Activated CD8-positive, alpha-beta T cell treated with anti-CD3 and anti-CD28 coated beads, Interleukin-2, amount 10 ng/mL, durations not matched to agents 7 days and 5 days (primary cell): Measurements from ENCODE around the gene PHF8. TPM values are rescaled to one million over a fixed set of nuclear protein-coding genes. Genes with fewer than 3 reads are reported as not detected.

Experiments used
- ATAC-seq: fragments of 150-1000 bp; cut with Tn5 transposase; one replicate; pipeline ENCODE4 v1.10.0; 2021; ENCODE audit warnings: moderate library complexity
- CTCF ChIA-PET: fragments of 350-600 bp; sonication (Branson Sonifier 250); formaldehyde crosslinking; loops from one replicate; lab custom pipeline; 2021; ENCODE audit warnings: antibody characterized with exemption; lab: Charles Lee
- POLR2A ChIA-PET: fragments of 350-600 bp; sonication (Branson Sonifier 250); formaldehyde crosslinking; loops from one replicate; lab custom pipeline; 2021; ENCODE audit warnings: antibody characterized with exemption; lab: Charles Lee
- DNase-seq: peaks from one replicate; pipeline ENCODE4 v3.0.0-alpha.2; 2020
- H3K27ac Mint-ChIP-seq: one replicate; pipeline ENCODE4 v1.8.0; 2021; ENCODE audit warnings: mild to moderate bottlenecking, mixed read lengths
- H3K27me3 Mint-ChIP-seq: one replicate; pipeline ENCODE4 v1.8.0; 2021; ENCODE audit warnings: low read depth, mixed read lengths
- H3K36me3 Mint-ChIP-seq: one replicate; pipeline ENCODE4 v1.8.0; 2021; ENCODE audit warnings: low read depth, mixed read lengths
- H3K4me1 Mint-ChIP-seq: one replicate; pipeline ENCODE4 v1.8.0; 2021; ENCODE audit warnings: low read depth, mixed read lengths
- H3K4me3 Mint-ChIP-seq: one replicate; pipeline ENCODE4 v1.8.0; 2021; ENCODE audit warnings: mild to moderate bottlenecking, mixed read lengths
- H3K9me3 Mint-ChIP-seq: one replicate; pipeline ENCODE4 v1.8.0; 2022; ENCODE audit warnings: mixed read lengths; ENCODE audit not compliant: insufficient read depth
- total RNA-seq, 2 experiments: library from RNA; stranded (reverse); gene quantifications; one replicate each; pipeline ENCODE4 v1.2.3, GENCODE V29; 2021

The PHF8 gene
- total RNA-seq, 2 experiments from 2014 or later: 37.4 to 38.8 TPM

GRCh38 chrX:54012830-54013500 is 31.3 kb downstream of the PHF8 start:
- H3K4me1 Mint-ChIP-seq: peaks cover 10% of the 10 kb centered on the region
- DNase-seq (no peak), ATAC-seq (no peak)
- peaks cover 38% of the 10 kb centered on the region for H3K36me3 Mint-ChIP-seq
- H3K9me3 Mint-ChIP-seq: no peaks in the 10 kb centered on the region
- H3K4me3 Mint-ChIP-seq: no peak overlapping the region
- CTCF ChIA-PET: no interaction called here
- POLR2A ChIA-PET: no interaction called here
- H3K27ac Mint-ChIP-seq: no peak overlapping the region
- no peaks in the 10 kb centered on the region for H3K27me3 Mint-ChIP-seq

GRCh38 chrX:54007682-54008081 is 36.6 kb downstream of the PHF8 start:
- ChIA-PET CTCF (no interaction called here), POLR2A (no interaction called here)
- H3K4me3 Mint-ChIP-seq: no peak overlapping the region
- H3K27ac Mint-ChIP-seq: no peak overlapping the region
- H3K4me1 Mint-ChIP-seq: no peaks in the 10 kb centered on the region
- H3K27me3 Mint-ChIP-seq: no peaks in the 10 kb centered on the region
- H3K9me3 Mint-ChIP-seq: no peaks in the 10 kb centered on the region
- DNase-seq (no peak), ATAC-seq (no peak)
- peaks cover 28% of the 10 kb centered on the region for H3K36me3 Mint-ChIP-seq

GRCh38 chrX:53997724-53998123 is 46.5 kb downstream of the PHF8 start:
- Mint-ChIP-seq H3K27ac (no peak overlapping the region), H3K4me1 (no peaks in the 10 kb centered on the region), H3K9me3 (no peaks in the 10 kb centered on the region), H3K36me3 (peaks cover 46% of the 10 kb centered on the region), H3K4me3 (no peak overlapping the region), H3K27me3 (no peaks in the 10 kb centered on the region)
- POLR2A ChIA-PET: no interaction called here
- ATAC-seq: no peak
- no peak for DNase-seq
- CTCF ChIA-PET: no interaction called here

- no peak for ATAC-seq
- Mint-ChIP-seq H3K4me3 (no peak overlapping the region), H3K9me3 (no peaks in the 10 kb centered on the region), H3K27me3 (no peaks in the 10 kb centered on the region), H3K4me1 (no peaks in the 10 kb centered on the region), H3K27ac (no peak overlapping the region), H3K36me3 (peaks cover 32% of the 10 kb centered on the region)
- no peak for DNase-seq
- CTCF ChIA-PET: no interaction called here
- POLR2A ChIA-PET: no interaction called here
Observed at GRCh38 chrX:53992589-53992988, 51.7 kb downstream of the PHF8 start.

- CTCF ChIA-PET: no interaction called here
- no peak for DNase-seq
- Mint-ChIP-seq H3K4me3 (no peak overlapping the region), H3K9me3 (no peaks in the 10 kb centered on the region), H3K27ac (no peak overlapping the region), H3K4me1 (peaks cover 3% of the 10 kb centered on the region), H3K36me3 (peaks cover 36% of the 10 kb centered on the region), H3K27me3 (no peaks in the 10 kb centered on the region)
- POLR2A ChIA-PET: no interaction called here
- ATAC-seq: no peak
Observed at GRCh38 chrX:53990171-53990570, 54.1 kb downstream of the PHF8 start.

- POLR2A ChIA-PET: no interaction called here
- ATAC-seq (no peak), DNase-seq (no peak)
- Mint-ChIP-seq H3K36me3 (peaks cover 43% of the 10 kb centered on the region), H3K9me3 (no peaks in the 10 kb centered on the region), H3K27me3 (no peaks in the 10 kb centered on the region), H3K27ac (no peak overlapping the region), H3K4me1 (peaks cover 3% of the 10 kb centered on the region), H3K4me3 (no peak overlapping the region)
- CTCF ChIA-PET: no interaction called here
Observed at GRCh38 chrX:53984895-53985294, 59.4 kb downstream of the PHF8 start.

- no peak for ATAC-seq
- no peak for DNase-seq
- Mint-ChIP-seq H3K36me3 (peaks cover 59% of the 10 kb centered on the region), H3K4me3 (no peak overlapping the region), H3K9me3 (peaks cover under 1% of the 10 kb centered on the region), H3K27me3 (no peaks in the 10 kb centered on the region), H3K27ac (no peak overlapping the region), H3K4me1 (no peaks in the 10 kb centered on the region)
- POLR2A ChIA-PET: no interaction called here
- CTCF ChIA-PET: no interaction called here
Observed at GRCh38 chrX:53974529-53974928, 69.7 kb downstream of the PHF8 start.

GRCh38 chrX:53969540-53969939 is 74.7 kb downstream of the PHF8 start:
- H3K9me3 Mint-ChIP-seq: peaks cover 5% of the 10 kb centered on the region
- H3K27ac Mint-ChIP-seq: no peak overlapping the region
- no peak for ATAC-seq
- POLR2A ChIA-PET: no interaction called here
- CTCF ChIA-PET: no interaction called here
- peaks cover 2% of the 10 kb centered on the region for H3K4me1 Mint-ChIP-seq
- DNase-seq: no peak
- H3K4me3 Mint-ChIP-seq: no peak overlapping the region
- H3K27me3 Mint-ChIP-seq: no peaks in the 10 kb centered on the region
- H3K36me3 Mint-ChIP-seq: peaks cover 62% of the 10 kb centered on the region

GRCh38 chrX:53950130-53950733 is 94.0 kb downstream of the PHF8 start:
- CTCF ChIA-PET: no interaction called here

GRCh38 chrX:53940180-53940579 is 104.1 kb downstream of the PHF8 start:
- Mint-ChIP-seq H3K27me3 (no peaks in the 10 kb centered on the region), H3K27ac (peak overlapping the region; percentile 73), H3K9me3 (no peaks in the 10 kb centered on the region), H3K4me1 (peaks cover 33% of the 10 kb centered on the region), H3K4me3 (no peak overlapping the region), H3K36me3 (peaks cover 60% of the 10 kb centered on the region)
- CTCF ChIA-PET: no interaction called here
- no peak for DNase-seq
- POLR2A ChIA-PET: no interaction called here
- no peak for ATAC-seq

More at GRCh38 chrX:53950130-53950733, 94.0 kb downstream of the PHF8 start:
- POLR2A ChIA-PET: no interaction called here
- Mint-ChIP-seq H3K4me3 (no peak overlapping the region), H3K36me3 (peaks cover 30% of the 10 kb centered on the region), H3K27ac (no peak overlapping the region), H3K4me1 (no peaks in the 10 kb centered on the region), H3K27me3 (no peaks in the 10 kb centered on the region), H3K9me3 (no peaks in the 10 kb centered on the region)
- no peak for DNase-seq
- no peak for ATAC-seq

GRCh38 chrX:53939127-53939526 is 105.1 kb downstream of the PHF8 start:
- CTCF ChIA-PET: no interaction called here
- POLR2A ChIA-PET: no interaction called here
- DNase-seq: peak; percentile 31
- peaks cover 37% of the 10 kb centered on the region for H3K4me1 Mint-ChIP-seq
- no peaks in the 10 kb centered on the region for H3K9me3 Mint-ChIP-seq
- ATAC-seq: peak; percentile 51
- H3K36me3 Mint-ChIP-seq: peaks cover 62% of the 10 kb centered on the region
- peak overlapping the region; percentile 73 for H3K27ac Mint-ChIP-seq
- no peaks in the 10 kb centered on the region for H3K27me3 Mint-ChIP-seq
- no peak overlapping the region for H3K4me3 Mint-ChIP-seq

- Mint-ChIP-seq H3K27me3 (peaks cover 2% of the 10 kb centered on the region), H3K36me3 (peaks cover 9% of the 10 kb centered on the region), H3K27ac (no peak overlapping the region), H3K4me3 (no peak overlapping the region), H3K4me1 (peaks cover 12% of the 10 kb centered on the region), H3K9me3 (no peaks in the 10 kb centered on the region)
- ChIA-PET CTCF (no interaction called here), POLR2A (interaction anchor here (0.6 kb wide), 1 partner anchor 379 kb away, joined by 4 read pairs; no protein-coding TSS in a partner anchor)
- DNase-seq (no peak), ATAC-seq (no peak)
Observed at GRCh38 chrX:53930515-53931380, 113.5 kb downstream of the PHF8 start.
